Endothelial cell of umbilical vein (primary cell): ENCODE data around the gene GLYATL2. TPM values are rescaled to one million over a fixed set of nuclear protein-coding genes. Genes with fewer than 3 reads are reported as not detected.

ENCODE experiments used
- BruUV-seq: library from RNA; stranded (reverse); fragments of 400-500 nt; replicated peaks from 2 replicates; lab custom pipeline; 2021; lab: Mats Ljungman, UMichigan
- CTCF ChIA-PET: fragments of 300-600, 350-600 bp; sonication (Branson Sonifier 250); formaldehyde crosslinking; loops from one replicate; lab custom pipeline; 2021; ENCODE audit warnings: antibody characterized with exemption, inconsistent platforms; lab: Charles Lee
- POLR2A ChIA-PET: fragments of 300-600, 350-600 bp; sonication (Branson Sonifier 250); formaldehyde crosslinking; loops from one replicate; lab custom pipeline; 2021; ENCODE audit warnings: antibody characterized with exemption, inconsistent platforms; lab: Charles Lee
- DNase-seq: peaks from one replicate; pipeline ENCODE4 v3.0.0-alpha.2; 2011; ENCODE audit warnings: low read depth, low spot score
- FAIRE-seq: peaks from 2 replicates; lab custom pipeline; 2011; peaks lifted over from hg19 to GRCh38; lab: Jason Lieb, UNC
- H2AFZ ChIP-seq: 2 replicates; pipeline ENCODE4 v1.6.0; 2012; ENCODE audit warnings: low read depth, low read length, control low read depth, inconsistent platforms
- H3K27ac ChIP-seq: 2 replicates; pipeline ENCODE4 v1.5.1; 2011; ENCODE audit warnings: low read depth, mild to moderate bottlenecking, control low read depth, low read length, moderate library complexity; ENCODE audit not compliant: insufficient read depth
- H3K27me3 ChIP-seq, 2 experiments: 2 replicates each; pipeline versions ENCODE4 v1.6.0 to v1.6.1; 2011; ENCODE audit warnings: low read length in 2 of 2, mixed read lengths in 1 of 2; ENCODE audit not compliant: control insufficient read depth in 2 of 2, insufficient read depth in 2 of 2
- H3K36me3 ChIP-seq, 2 experiments: 2 replicates in 1 of 2; 3 replicates in 1 of 2; pipeline ENCODE4 v1.5.1; 2011; ENCODE audit warnings: low read length in 2 of 2, mild to moderate bottlenecking in 1 of 2, moderate library complexity in 1 of 2; ENCODE audit not compliant: control insufficient read depth in 2 of 2, insufficient read depth in 2 of 2; ENCODE audit errors: extremely low read depth in 1 of 2
- H3K4me1 ChIP-seq: 3 replicates; pipeline ENCODE4 v1.5.1; 2011; ENCODE audit warnings: mild to moderate bottlenecking, low read length; ENCODE audit not compliant: control insufficient read depth, insufficient read depth; ENCODE audit errors: extremely low read depth
- H3K4me2 ChIP-seq: 2 replicates; pipeline ENCODE4 v1.6.1; 2011; ENCODE audit warnings: low read length, control low read depth, mixed read lengths; ENCODE audit not compliant: insufficient read depth
- H3K4me3 ChIP-seq, 3 experiments: fragments of 200-600 bp in 1 of 3; sonication (generic), shearing (Covaris generic) in 1 of 3; replicated peaks in 1 of 3; 2 replicates each; pipeline ENCODE4 v1.5.1; 2011 to 2016; ENCODE audit warnings: control low read depth in 3 of 3, low read length in 3 of 3, mild to moderate bottlenecking in 2 of 3, inconsistent platforms in 1 of 3, low read depth in 1 of 3, moderate library complexity in 1 of 3; ENCODE audit not compliant: insufficient read depth in 1 of 3
- H3K79me2 ChIP-seq: 2 replicates; pipeline ENCODE4 v1.6.0; 2012; ENCODE audit warnings: low read length, inconsistent platforms; ENCODE audit not compliant: control insufficient read depth, insufficient read depth
- H3K9ac ChIP-seq: replicated peaks from 2 replicates; pipeline ENCODE3; 2011; ENCODE audit warnings: low read length, control low read depth; ENCODE audit not compliant: insufficient read depth; ENCODE audit errors: extremely low read depth
- H3K9me1 ChIP-seq: replicated peaks from 3 replicates; pipeline ENCODE4 v1.6.0; 2011; ENCODE audit warnings: mild to moderate bottlenecking, low read length; ENCODE audit not compliant: control insufficient read depth, insufficient read depth; ENCODE audit errors: extremely low read depth
- H3K9me3 ChIP-seq: replicated peaks from 2 replicates; pipeline ENCODE4 v1.5.1; 2012; ENCODE audit warnings: low read length, inconsistent platforms; ENCODE audit not compliant: control insufficient read depth, insufficient read depth
- H4K20me1 ChIP-seq: replicated peaks from 2 replicates; pipeline ENCODE3; 2011; ENCODE audit warnings: mild to moderate bottlenecking, low read length; ENCODE audit not compliant: control insufficient read depth, insufficient read depth; ENCODE audit errors: extremely low read depth
- EZH2 ChIP-seq: IDR thresholded peaks from 2 replicates; pipeline ENCODE4 v1.6.1; 2012; ENCODE audit warnings: borderline replicate concordance, low read depth, mild to moderate bottlenecking, moderate library complexity, low read length, inconsistent platforms; ENCODE audit not compliant: severe bottlenecking
- FOS ChIP-seq: IDR thresholded peaks from 2 replicates; pipeline ENCODE4 v1.6.1; 2011; ENCODE audit warnings: mild to moderate bottlenecking, low read length, moderate library complexity, borderline replicate concordance; ENCODE audit not compliant: insufficient read depth
- GATA2 ChIP-seq: IDR thresholded peaks from 2 replicates; pipeline ENCODE4 v1.7.0; 2011; ENCODE audit warnings: low read depth, mild to moderate bottlenecking, moderate library complexity, mixed read lengths, low read length; ENCODE audit not compliant: insufficient read length, insufficient read depth
- JUN ChIP-seq: IDR thresholded peaks from 2 replicates; pipeline ENCODE4 v1.6.1; 2011; ENCODE audit warnings: borderline replicate concordance, low read depth; ENCODE audit not compliant: insufficient read length, insufficient read depth
- MAX ChIP-seq: IDR thresholded peaks from 2 replicates; pipeline ENCODE4 v1.6.1; 2011; ENCODE audit not compliant: insufficient read depth, insufficient read length
- MYC ChIP-seq: IDR thresholded peaks from one replicate; pipeline ENCODE4 v1.6.1; 2011; ENCODE audit warnings: mild to moderate bottlenecking, low read depth, low read length
- POLR2A ChIP-seq: IDR thresholded peaks from 2 replicates; pipeline ENCODE4 v1.6.1; 2012; ENCODE audit warnings: low read depth, mild to moderate bottlenecking, control low read depth, low read length
- POLR2AphosphoS5 ChIP-seq: IDR thresholded peaks from 2 replicates; pipeline ENCODE4 v1.6.1; 2012; ENCODE audit warnings: low read depth, mild to moderate bottlenecking, control low read depth, low read length, moderate library complexity; ENCODE audit not compliant: insufficient read depth
- dilution Hi-C: fragments of 300-500 bp; cut with MboI; formaldehyde crosslinking; loops from one replicate; pipeline ENCODE4 v1.15.0; 2019; ENCODE audit warnings: low sequenced_read_pairs; ENCODE audit not compliant: extremely low pct_ligation_motif_present
- intact Hi-C: fragments of 100-400 bp; cut with micrococcal nuclease; formaldehyde crosslinking; loops from one replicate; pipeline ENCODE4 v1.10.0; 2022
- polyA plus RNA-seq, 4 experiments: library from polyadenylated mRNA; depleted of rRNA in 3 of 4; stranded (reverse) in 3 of 4; unstranded in 1 of 4; fragments of >200 nt; gene quantifications; 2 replicates each; pipeline versions ENCODE4 v1.2.1 to v1.2.3, GENCODE V29; 2011 to 2012; ENCODE audit warnings: missing spikeins in 1 of 4
- total RNA-seq: library from RNA; stranded (reverse); gene quantifications from 2 replicates; pipeline ENCODE4 v1.2.3, GENCODE V29; 2021
- TF ChIP-seq, protein P1 (sequence below), 2 donors: IDR thresholded peaks; 1 replicate in 1 of 2; 2 replicates in 1 of 2; pipeline ENCODE4 v1.5.1; 2011; ENCODE audit warnings: low read length in 2 of 2, mild to moderate bottlenecking in 2 of 2, moderate library complexity in 2 of 2, control low read depth in 1 of 2, inconsistent platforms in 1 of 2, low read depth in 1 of 2; ENCODE audit not compliant: insufficient read depth in 1 of 2; ENCODE audit errors: extremely low read depth in 1 of 2

The GLYATL2 gene
- total and polyA plus RNA-seq, 2 donors (not counting 3 experiments of a cell fraction or from before 2014, with no cell fraction given), result not detected

DNA sequence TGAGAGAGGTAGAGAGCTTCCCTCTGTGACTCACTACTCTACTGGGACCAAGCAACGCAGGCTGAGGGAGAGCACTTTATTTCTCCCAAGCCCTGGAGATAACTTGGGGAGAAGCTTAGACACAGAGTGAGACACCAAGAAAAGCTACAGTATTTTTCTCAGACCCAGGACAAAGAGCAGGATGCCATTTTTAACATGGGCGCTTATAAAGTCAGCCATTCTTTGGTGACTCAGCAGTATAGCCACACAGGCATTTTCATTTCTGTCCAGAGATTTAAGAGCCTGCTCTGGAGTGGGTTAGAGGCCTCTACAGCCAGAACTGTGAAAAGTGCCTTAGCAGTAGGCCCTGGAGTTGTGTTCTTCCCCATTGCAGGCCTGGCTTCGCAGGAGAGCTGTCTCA is 57.8 kb downstream of the GLYATL2 start:
- H3K27me3 ChIP-seq, result no peaks in the 10 kb centered on the region
- TF ChIP-seq MAX, result no peak
- no peak for TF ChIP-seq JUN
- no peak for TF ChIP-seq POLR2AphosphoS5
- TF ChIP-seq FOS, result no peak
- no peak for TF ChIP-seq GATA2
- TF ChIP-seq MYC, result no peak
- no peak for TF ChIP-seq EZH2
- no peak for TF ChIP-seq POLR2A
- TF ChIP-seq, protein P1, sequence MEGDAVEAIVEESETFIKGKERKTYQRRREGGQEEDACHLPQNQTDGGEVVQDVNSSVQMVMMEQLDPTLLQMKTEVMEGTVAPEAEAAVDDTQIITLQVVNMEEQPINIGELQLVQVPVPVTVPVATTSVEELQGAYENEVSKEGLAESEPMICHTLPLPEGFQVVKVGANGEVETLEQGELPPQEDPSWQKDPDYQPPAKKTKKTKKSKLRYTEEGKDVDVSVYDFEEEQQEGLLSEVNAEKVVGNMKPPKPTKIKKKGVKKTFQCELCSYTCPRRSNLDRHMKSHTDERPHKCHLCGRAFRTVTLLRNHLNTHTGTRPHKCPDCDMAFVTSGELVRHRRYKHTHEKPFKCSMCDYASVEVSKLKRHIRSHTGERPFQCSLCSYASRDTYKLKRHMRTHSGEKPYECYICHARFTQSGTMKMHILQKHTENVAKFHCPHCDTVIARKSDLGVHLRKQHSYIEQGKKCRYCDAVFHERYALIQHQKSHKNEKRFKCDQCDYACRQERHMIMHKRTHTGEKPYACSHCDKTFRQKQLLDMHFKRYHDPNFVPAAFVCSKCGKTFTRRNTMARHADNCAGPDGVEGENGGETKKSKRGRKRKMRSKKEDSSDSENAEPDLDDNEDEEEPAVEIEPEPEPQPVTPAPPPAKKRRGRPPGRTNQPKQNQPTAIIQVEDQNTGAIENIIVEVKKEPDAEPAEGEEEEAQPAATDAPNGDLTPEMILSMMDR (IDR thresholded peaks at IDR 0.05; ENCODE audit: extremely low read depth in 1 of 2, insufficient read depth in 1 of 2, low read depth in 1 of 2, low read length in 2 of 2), result no peak
- dilution Hi-C loops, result no loop called here
- no peak overlapping the region for H3K4me3 ChIP-seq
- H3K9ac ChIP-seq, result no peak overlapping the region
- no peaks in the 10 kb centered on the region for H3K4me1 ChIP-seq
- no peak overlapping the region for H2AFZ ChIP-seq
- intact Hi-C loops, result no loop called here
- H3K79me2 ChIP-seq, result no peaks in the 10 kb centered on the region
- H4K20me1 ChIP-seq, result no peaks in the 10 kb centered on the region
- H3K4me2 ChIP-seq, result no peak overlapping the region
- ChIA-PET CTCF (interaction anchor here (1.4 kb wide), 1 partner anchor 372 kb away, joined by 5 read pairs; no protein-coding TSS in a partner anchor), POLR2A (no interaction called here)
- no TSS peak for BruUV-seq
- no peak overlapping the region for H3K27ac ChIP-seq
- no peak for FAIRE-seq
- H3K9me1 ChIP-seq, result no peaks in the 10 kb centered on the region
- no peaks in the 10 kb centered on the region for H3K36me3 ChIP-seq
- H3K9me3 ChIP-seq, result no peaks in the 10 kb centered on the region
- DNase-seq, result no peak
